ENCODE data around the gene ZNF683.

GRCh38 chr1:26351590-26352337, 20.8 kb downstream of the ZNF683 start:
- TF ChIP-seq CTCF (IDR thresholded peaks at IDR 0.05; ENCODE audit: low read length) (no peak), EZH2phosphoT487 (IDR thresholded peaks at IDR 0.05; ENCODE audit: low read length) (no peak), EZH2 (optimal IDR thresholded peaks at IDR 0.05; ENCODE audit: low read depth, low read length) (no peak)
